Dermis blood vessel endothelial cell (primary cell): Measurements from ENCODE around the gene KLHL34. TPM values are rescaled to one million over a fixed set of nuclear protein-coding genes. Genes with fewer than 3 reads are reported as not detected.

Source experiments
- DNase-seq: peaks from one replicate; pipeline ENCODE4 v3.0.0; 2010
- total RNA-seq: library from RNA; depleted of rRNA; stranded (reverse); fragments of >200 nt; gene quantifications from 2 replicates; pipeline ENCODE4 v1.2.3, GENCODE V29; 2014

KLHL34 gene
- total RNA-seq, 1 donor from 2014 or later = not detected

DNA sequence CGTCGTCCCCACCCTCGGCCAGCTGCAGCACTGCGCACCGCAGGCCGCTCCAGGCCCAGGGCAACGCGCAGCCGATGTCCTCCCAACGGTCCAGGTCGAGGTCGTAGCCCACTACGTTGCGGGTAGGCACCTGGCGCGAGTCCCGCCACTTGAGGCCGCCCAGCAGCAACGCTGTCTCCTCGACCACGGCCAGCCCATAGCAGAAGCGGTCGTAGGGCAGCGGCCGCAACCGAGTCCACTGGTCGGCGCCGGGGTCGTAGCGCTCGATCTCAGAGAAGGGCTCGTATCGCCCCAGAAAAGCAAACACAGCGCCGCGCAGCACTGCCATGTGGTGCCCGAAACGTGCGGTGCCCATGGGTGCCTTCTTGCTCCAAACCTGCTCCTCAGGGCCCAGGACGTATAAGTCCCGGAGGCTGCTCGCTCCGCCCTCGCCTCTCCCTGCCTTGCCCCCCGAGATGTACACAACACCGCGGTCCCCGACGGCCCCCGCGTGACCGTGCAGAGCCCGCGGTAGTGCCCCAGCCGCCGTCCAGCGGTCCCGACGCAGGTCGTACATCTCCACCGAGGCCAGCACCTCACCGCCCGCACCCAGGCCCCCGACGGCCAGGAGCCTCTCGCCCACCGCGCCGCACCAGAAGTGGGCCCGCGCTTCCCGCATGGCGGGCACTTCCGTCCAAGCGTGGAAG is 2.1 kb downstream of the KLHL34 start:
- no peak for DNase-seq

DNA sequence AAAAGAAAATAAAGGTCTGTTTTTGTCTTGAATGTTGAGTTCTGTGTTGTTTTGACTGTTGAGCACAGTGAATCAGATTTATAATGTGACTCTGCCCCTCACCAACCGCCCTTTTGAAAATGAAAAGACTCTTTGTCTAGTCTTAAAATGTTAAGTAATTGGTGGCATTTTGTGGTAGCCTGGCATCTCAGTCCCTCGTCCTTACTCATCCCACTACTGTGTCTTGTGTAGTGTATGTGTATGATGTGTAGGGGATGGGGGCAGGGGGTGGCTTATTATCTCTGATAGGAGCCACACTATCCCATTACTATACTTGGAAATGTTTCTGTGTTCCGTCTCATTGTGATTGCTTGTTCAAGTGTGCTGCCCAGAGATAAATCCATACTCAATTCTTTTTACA is 12.2 kb downstream of the KLHL34 start:
- DNase-seq = no peak

DNA sequence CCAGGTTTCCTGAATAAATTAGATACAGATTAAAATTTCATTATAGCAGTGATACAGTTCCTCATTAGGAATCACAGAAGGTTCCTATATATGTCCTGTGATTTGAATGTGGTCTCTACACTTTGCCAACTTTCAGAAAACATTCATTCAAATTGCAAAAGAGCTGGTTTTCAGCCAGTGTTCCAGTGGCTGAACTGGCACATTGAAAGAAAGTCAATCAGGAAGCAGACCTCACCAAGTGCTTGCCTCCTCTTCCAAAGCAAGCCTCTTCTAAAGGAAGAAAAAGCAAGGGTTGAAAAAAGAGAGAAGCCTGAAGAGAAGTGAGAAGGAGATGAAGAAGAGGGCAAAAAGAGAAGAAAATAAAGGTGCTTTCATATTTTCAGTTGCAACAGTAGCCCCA is 12.7 kb downstream of the KLHL34 start:
- DNase-seq = no peak

GRCh38 chrX:21639775-21640174 is 18.4 kb downstream of the KLHL34 start:
- no peak for DNase-seq

DNA sequence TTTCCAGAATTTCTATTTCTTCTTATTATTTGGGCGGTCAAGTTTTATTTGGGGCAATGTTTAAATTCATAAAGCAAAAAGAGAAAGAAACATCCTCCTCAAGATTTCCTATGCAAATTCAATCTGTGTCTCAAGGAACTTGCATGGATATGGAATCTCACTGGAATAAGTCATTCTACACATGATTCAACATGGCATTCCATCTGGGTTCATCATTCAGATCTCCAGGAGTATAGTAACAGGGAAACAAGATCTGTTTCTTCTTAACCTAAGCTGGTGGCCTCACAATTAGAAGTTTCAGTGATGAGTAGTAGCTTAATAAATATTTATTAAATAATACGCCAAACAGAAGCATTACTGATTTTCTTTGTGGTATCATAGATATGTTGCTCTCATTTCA is 19.8 kb downstream of the KLHL34 start:
- no peak for DNase-seq

DNA sequence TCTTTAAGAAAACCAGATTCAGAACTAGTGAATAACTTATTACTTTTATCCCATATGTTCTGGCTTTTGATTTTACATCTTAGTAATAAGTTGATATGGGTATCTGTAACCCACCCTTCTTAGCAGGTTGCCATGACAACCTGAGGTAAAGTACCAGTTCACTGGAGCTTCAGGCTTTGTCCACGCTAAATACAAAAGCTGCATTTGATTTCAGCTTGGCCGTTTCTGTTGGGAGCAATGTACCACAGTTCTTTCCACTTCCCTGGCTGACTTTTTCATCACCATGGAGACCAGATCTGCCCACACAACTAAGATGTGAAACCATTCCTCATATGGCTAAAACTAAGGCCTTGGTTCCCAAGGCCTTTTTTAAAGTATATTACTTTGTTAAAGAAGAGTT is 26.1 kb downstream of the KLHL34 start:
- no peak for DNase-seq

- no peak for DNase-seq
Observed at GRCh38 chrX:21623778-21624501, 34.2 kb downstream of the KLHL34 start.

GRCh38 chrX:21620234-21620633 is 37.9 kb downstream of the KLHL34 start:
- no peak for DNase-seq

GRCh38 chrX:21616386-21616785 is 41.7 kb downstream of the KLHL34 start:
- DNase-seq = no peak

DNA sequence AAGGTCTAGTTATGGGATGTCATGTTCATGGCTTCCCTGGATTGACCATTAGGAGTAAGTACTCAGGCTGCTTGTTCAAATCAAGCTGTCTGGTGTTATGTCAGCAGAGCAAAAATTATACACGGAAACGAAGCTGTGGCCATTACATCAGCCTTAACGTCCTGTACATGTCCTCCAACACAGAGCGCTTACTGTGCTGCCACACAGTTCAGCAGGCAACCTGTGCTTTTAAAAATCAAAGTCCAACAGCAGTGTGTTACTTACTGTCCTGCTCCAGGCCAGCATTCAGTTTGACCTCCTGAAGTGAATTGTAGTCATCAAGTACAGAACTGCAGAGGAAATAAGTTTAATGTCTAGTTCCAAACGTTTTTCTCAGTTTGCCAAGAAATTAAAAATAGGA is 46.0 kb downstream of the KLHL34 start:
- DNase-seq = no peak

- no peak for DNase-seq
Observed at GRCh38 chrX:21610168-21610567, 48.0 kb downstream of the KLHL34 start.

DNA sequence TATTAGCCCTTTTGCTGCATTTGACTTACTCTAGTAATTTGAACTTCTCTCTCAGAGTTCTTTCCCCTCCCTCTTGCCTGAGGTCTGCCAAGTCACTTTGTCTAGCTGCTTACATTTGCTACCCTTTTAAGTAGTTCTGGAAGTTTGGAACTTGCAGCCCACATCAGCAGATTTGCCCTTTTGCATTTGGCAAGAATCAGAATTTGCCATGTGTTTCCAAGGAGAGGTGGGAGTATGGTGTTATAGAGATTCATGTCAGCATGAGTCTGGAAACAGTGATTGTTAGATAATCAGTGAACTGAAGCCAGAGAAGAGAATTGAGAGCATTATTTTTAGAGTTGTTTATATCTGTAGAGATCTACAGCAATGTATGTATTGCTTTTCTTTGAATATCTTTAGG is 52.1 kb downstream of the KLHL34 start:
- DNase-seq = no peak

Other genes with a start within 250 kb of the KLHL34 start
- not detected in 2 replicates for gene SMPX, start 99.8 kb upstream of the KLHL34 start, total RNA-seq
- 5.1 and 13.1 TPM in 2 replicates for gene MBTPS2, start 181.3 kb upstream of the KLHL34 start, total RNA-seq
- gene YY2, start 197.7 kb upstream of the KLHL34 start, total RNA-seq = 0.85 and 3.1 TPM in 2 replicates